ENCODE measurements around the gene SLC46A3.

DNA sequence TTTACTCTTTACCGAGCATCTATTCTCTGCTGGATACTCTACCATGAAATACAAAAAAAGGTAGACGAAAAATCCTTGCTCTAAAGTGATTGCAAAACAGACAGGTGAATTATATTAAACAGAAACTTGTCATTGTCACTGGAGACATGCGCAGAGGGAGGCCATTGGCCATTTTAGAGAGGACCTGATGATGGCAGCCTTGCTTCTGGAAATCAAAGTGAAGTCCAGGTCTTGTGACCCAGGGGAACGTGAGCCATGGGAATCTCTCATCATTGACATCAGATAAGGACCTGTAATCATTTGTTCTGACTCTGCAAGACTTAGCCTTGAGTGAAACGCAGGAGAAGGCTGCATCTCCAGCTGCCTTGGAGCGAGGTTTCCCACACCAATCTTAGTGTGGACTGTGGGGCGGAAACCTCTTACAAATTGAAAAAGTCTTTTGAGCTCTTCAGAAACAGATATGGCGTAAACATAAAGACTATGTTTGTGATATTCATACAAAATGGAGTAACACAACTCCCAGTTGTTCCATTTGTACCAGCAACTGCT is 16.8 kb upstream of the SLC46A3 start:
- TF ChIP-seq, protein P1, sequence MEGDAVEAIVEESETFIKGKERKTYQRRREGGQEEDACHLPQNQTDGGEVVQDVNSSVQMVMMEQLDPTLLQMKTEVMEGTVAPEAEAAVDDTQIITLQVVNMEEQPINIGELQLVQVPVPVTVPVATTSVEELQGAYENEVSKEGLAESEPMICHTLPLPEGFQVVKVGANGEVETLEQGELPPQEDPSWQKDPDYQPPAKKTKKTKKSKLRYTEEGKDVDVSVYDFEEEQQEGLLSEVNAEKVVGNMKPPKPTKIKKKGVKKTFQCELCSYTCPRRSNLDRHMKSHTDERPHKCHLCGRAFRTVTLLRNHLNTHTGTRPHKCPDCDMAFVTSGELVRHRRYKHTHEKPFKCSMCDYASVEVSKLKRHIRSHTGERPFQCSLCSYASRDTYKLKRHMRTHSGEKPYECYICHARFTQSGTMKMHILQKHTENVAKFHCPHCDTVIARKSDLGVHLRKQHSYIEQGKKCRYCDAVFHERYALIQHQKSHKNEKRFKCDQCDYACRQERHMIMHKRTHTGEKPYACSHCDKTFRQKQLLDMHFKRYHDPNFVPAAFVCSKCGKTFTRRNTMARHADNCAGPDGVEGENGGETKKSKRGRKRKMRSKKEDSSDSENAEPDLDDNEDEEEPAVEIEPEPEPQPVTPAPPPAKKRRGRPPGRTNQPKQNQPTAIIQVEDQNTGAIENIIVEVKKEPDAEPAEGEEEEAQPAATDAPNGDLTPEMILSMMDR (IDR thresholded peaks at IDR 0.05), result no peak
- TF ChIP-seq POLR2A (IDR thresholded peaks at IDR 0.05) (no peak), EP300 (IDR thresholded peaks at IDR 0.05) (no peak)
